Thoracic aorta (tissue), 2 donors: Measurements from ENCODE around the gene PDE1A. TPM values are rescaled to one million over a fixed set of nuclear protein-coding genes. Genes with fewer than 3 reads are reported as not detected.

ENCODE experiments used
- ATAC-seq: fragments of 150-250 bp; one replicate; pipeline ENCODE4 v1.8.0; 2017; ENCODE audit warnings: low read depth; ENCODE audit not compliant: insufficient number of reproducible peaks, low FRiP score
- DNase-seq: peaks from one replicate; pipeline ENCODE4 v3.0.0-alpha.2; 2020; ENCODE audit warnings: low spot score
- H3K27ac ChIP-seq, 2 donors: fragments of 200-600 bp; sonication (generic); 1 replicate in 1 of 2; 2 replicates in 1 of 2; pipeline ENCODE4 v1.5.1; 2016; ENCODE audit warnings: mild to moderate bottlenecking in 2 of 2, moderate library complexity in 2 of 2
- H3K27me3 ChIP-seq: fragments of 200-600 bp; sonication (generic); replicated peaks from 2 replicates; pipeline ENCODE4 v1.6.0; 2016; ENCODE audit warnings: mild to moderate bottlenecking; ENCODE audit not compliant: insufficient read depth
- H3K36me3 ChIP-seq: fragments of 200-600 bp; sonication (generic); one replicate; pipeline ENCODE4 v1.5.1; 2016
- H3K4me1 ChIP-seq, 2 donors: fragments of 200-600 bp; sonication (generic); 1 replicate in 1 of 2; 2 replicates in 1 of 2; pipeline versions ENCODE4 v1.5.1 to v1.6.0; 2016; ENCODE audit warnings: low read depth in 2 of 2, mild to moderate bottlenecking in 1 of 2; ENCODE audit not compliant: control insufficient read depth in 1 of 2
- H3K4me3 ChIP-seq: fragments of 200-600 bp; sonication (generic); 2 replicates; pipeline ENCODE4 v1.5.1; 2016; ENCODE audit warnings: mild to moderate bottlenecking
- H3K9me3 ChIP-seq: fragments of 200-600 bp; sonication (generic); 2 replicates; pipeline ENCODE4 v1.5.1; 2016
- total RNA-seq, 2 donors: library from RNA; depleted of rRNA; stranded (reverse); fragments of >200 nt; gene quantifications; one replicate each; pipeline versions ENCODE4 v1.1.0 to v1.2.3, GENCODE V29; 2016
- TF ChIP-seq, protein P1 (sequence below): fragments of 200-600 bp; sonication (generic); IDR thresholded peaks from one replicate; pipeline ENCODE4 v1.5.1; 2019; ENCODE audit warnings: antibody characterized with exemption

Gene PDE1A
- total RNA-seq, 2 donors from 2014 or later, result 31.7 to 35.2 TPM

DNA sequence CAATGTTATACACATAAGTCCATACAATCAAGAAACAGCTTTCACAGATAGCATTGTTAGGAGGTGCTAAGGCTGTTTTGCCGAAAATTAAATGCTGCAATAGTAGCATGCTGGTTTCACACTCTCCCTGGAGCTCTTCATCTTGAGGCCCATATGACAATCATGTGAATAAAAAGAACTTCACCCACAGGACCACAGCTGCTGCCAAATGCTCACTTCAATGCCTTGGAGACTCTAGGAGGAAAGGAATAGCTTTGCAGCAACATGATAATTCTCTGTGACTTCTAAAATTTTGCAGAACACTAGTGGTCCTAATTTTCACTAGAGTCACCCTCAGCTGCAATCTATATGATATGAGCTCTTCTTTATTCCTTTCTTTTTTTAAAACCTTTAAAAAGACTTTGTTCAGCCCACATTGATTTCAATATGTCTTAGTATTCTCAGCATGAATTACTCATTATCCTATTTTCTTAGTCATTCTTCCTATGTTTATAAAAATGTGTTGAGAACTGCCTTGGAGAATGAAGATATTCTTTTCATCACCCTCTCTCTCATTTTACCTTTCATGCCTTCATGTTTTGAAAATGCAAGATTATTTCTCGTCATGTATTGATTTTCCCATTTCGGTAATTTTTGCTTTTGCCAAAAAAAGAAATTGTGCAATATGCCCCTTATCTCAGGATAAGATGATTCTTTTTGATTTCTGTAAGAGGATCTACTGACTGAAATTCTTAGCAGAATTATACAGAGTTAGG, 108.2 kb downstream of the PDE1A start:
- Histone ChIP-seq H3K27me3 (no peaks in the 10 kb centered on the region), H3K9me3 (no peaks in the 10 kb centered on the region), H3K36me3 (no peaks in the 10 kb centered on the region), H3K27ac (no peak overlapping the region), H3K4me3 (no peak overlapping the region), H3K4me1 (peaks cover 3 to 25% of the 10 kb centered on the region in 2 donors)
- ATAC-seq (no peak), DNase-seq (no peak)
- TF ChIP-seq, protein P1, sequence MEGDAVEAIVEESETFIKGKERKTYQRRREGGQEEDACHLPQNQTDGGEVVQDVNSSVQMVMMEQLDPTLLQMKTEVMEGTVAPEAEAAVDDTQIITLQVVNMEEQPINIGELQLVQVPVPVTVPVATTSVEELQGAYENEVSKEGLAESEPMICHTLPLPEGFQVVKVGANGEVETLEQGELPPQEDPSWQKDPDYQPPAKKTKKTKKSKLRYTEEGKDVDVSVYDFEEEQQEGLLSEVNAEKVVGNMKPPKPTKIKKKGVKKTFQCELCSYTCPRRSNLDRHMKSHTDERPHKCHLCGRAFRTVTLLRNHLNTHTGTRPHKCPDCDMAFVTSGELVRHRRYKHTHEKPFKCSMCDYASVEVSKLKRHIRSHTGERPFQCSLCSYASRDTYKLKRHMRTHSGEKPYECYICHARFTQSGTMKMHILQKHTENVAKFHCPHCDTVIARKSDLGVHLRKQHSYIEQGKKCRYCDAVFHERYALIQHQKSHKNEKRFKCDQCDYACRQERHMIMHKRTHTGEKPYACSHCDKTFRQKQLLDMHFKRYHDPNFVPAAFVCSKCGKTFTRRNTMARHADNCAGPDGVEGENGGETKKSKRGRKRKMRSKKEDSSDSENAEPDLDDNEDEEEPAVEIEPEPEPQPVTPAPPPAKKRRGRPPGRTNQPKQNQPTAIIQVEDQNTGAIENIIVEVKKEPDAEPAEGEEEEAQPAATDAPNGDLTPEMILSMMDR, result no peak

DNA sequence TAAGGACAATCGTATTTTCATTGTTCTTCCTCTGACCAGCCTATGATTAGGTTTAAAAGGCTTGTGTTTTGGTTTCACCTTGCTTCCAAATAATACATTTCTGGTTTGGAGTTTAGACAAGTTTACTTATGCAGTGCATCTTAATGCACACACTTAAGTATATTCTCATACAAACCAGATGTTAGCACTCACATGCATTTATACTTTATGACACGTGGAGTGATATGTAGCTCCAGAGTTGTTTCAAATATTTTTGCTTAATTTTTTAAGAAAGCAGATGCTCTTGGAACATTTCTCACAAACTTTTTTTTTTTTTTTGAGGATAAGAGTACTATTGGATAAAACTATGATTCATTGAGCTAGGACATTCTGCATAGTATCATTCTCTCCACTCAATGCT, 109.9 kb downstream of the PDE1A start:
- DNase-seq, result no peak
- TF ChIP-seq, protein P1, result no peak
- no peak for ATAC-seq
- no peaks in the 10 kb centered on the region for H3K36me3 ChIP-seq
- H3K4me3 ChIP-seq, result no peak overlapping the region
- peaks cover 3 to 25% of the 10 kb centered on the region in 2 donors for H3K4me1 ChIP-seq
- no peak overlapping the region for H3K27ac ChIP-seq
- H3K27me3 ChIP-seq, result no peaks in the 10 kb centered on the region
- H3K9me3 ChIP-seq, result no peaks in the 10 kb centered on the region

DNA sequence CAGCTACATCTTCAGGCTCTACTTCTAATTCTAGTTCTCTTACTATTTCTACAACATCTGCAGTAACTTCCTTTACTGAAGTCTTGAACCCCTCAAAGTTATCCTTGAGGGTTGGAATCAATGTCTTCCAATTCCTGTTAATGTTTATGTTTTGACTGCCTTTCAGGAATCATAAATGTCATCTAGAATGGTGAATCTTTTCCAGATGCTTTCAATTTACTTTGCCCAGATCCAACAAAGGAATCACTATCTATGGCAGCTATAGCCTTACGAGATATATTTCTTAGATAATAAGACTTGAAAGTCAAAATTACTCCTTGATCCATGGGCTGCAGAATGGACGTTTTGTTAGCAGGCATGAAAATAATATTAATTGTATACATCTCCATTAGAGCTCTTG, 123.9 kb downstream of the PDE1A start:
- Histone ChIP-seq H3K27ac (no peak overlapping the region), H3K36me3 (no peaks in the 10 kb centered on the region), H3K27me3 (no peaks in the 10 kb centered on the region), H3K4me3 (no peak overlapping the region), H3K9me3 (no peaks in the 10 kb centered on the region), H3K4me1 (peaks cover 0 to 4% of the 10 kb centered on the region in 2 donors)
- ATAC-seq, result no peak
- DNase-seq, result no peak
- TF ChIP-seq, protein P1, result no peak

DNA sequence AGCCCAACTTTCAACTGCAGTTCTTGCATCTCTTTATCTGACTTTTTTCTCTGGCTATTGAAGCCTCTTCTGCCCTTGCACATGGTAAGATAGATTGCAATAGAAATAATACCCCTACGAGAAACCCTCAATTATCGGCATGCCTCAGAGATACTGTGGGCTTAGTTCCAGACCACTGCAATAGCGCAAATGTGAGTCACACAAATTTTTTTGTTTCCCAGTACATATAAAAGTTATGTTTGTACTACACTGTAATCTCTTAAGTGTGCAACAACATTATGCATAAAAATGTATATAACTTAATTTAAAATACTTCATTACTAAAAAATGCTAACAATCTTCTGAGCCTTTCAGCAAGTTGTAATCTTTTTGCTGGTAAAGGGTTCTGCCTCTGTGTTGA, 124.7 kb downstream of the PDE1A start:
- Histone ChIP-seq H3K27ac (no peak overlapping the region), H3K4me3 (no peak overlapping the region), H3K27me3 (no peaks in the 10 kb centered on the region), H3K4me1 (peaks cover 0 to 4% of the 10 kb centered on the region in 2 donors), H3K9me3 (no peaks in the 10 kb centered on the region), H3K36me3 (no peaks in the 10 kb centered on the region)
- ATAC-seq (no peak), DNase-seq (no peak)
- TF ChIP-seq, protein P1, result no peak

DNA sequence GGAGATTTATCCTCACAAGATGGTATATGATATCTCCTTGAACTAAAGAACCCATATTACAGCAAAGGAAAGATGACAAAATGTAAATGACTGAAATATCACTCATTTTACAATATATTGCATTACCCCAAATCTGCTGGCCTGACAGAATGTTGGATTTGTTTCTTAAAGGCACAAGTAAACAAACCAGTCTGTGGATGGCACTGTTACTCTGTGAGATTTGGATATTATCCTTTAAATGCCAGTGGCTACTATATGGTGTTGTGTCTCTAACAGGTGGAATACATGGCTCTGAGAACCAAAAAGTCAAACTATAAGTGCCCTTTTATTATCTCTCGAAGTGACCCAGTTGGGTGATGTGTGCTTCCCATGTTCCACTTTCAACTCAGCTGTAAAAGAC, 125.7 kb downstream of the PDE1A start:
- H3K36me3 ChIP-seq, result no peaks in the 10 kb centered on the region
- H3K27ac ChIP-seq, result no peak overlapping the region
- TF ChIP-seq, protein P1, result no peak
- H3K4me1 ChIP-seq, result peaks cover 0 to 4% of the 10 kb centered on the region in 2 donors
- DNase-seq, result no peak
- no peak for ATAC-seq
- no peak overlapping the region for H3K4me3 ChIP-seq
- no peaks in the 10 kb centered on the region for H3K27me3 ChIP-seq
- H3K9me3 ChIP-seq, result no peaks in the 10 kb centered on the region
